GM12891 (cell line): ENCODE data around the gene MARCHF3.
A peak's percentile ranks its signal among the peaks of the same experiment; 100 is the strongest.

ENCODE experiments used
- DNase-seq: peaks from one replicate; pipeline ENCODE4 v3.0.0; 2011; ENCODE audit warnings: low spot score; ENCODE audit not compliant: insufficient read length
- FAIRE-seq: peaks from 2 replicates; lab custom pipeline; 2011; peaks lifted over from hg19 to GRCh38; lab: Jason Lieb, UNC
- PAX5 ChIP-seq: IDR thresholded peaks from 2 replicates; pipeline ENCODE4 v1.6.1; 2011; ENCODE audit warnings: low read length, moderate library complexity, mild to moderate bottlenecking; ENCODE audit not compliant: insufficient read depth, severe bottlenecking
- POLR2A ChIP-seq: IDR thresholded peaks from 2 replicates; pipeline ENCODE4 v1.6.1; 2011; ENCODE audit warnings: low read depth, low read length, control low read depth
- POLR2AphosphoS5 ChIP-seq: IDR thresholded peaks from 2 replicates; pipeline ENCODE4 v1.6.1; 2011; ENCODE audit warnings: low read depth, low read length, control low read depth
- POU2F2 ChIP-seq: IDR thresholded peaks from 2 replicates; pipeline ENCODE4 v1.6.1; 2011; ENCODE audit warnings: low read depth, mild to moderate bottlenecking, control low read depth, low read length, moderate library complexity
- SPI1 ChIP-seq: IDR thresholded peaks from 2 replicates; pipeline ENCODE4 v1.6.1; 2011; ENCODE audit warnings: low read depth, low read length, control low read depth
- TAF1 ChIP-seq: IDR thresholded peaks from 2 replicates; pipeline ENCODE4 v1.6.1; 2011; ENCODE audit warnings: low read depth, low read length, control low read depth

Gene MARCHF3

GRCh38 chr5:126927429-126927828 is 102.9 kb downstream of the MARCHF3 start:
- FAIRE-seq (no peak), DNase-seq (no peak)
- TF ChIP-seq TAF1 (no peak), SPI1 (no peak), POU2F2 (no peak)

GRCh38 chr5:126926187-126926586 is 104.2 kb downstream of the MARCHF3 start:
- TF ChIP-seq POLR2AphosphoS5 (no peak), SPI1 (no peak), POU2F2 (no peak), PAX5 (no peak), POLR2A (no peak), TAF1 (no peak)
- DNase-seq, result no peak
- no peak for FAIRE-seq

- FAIRE-seq (no peak), DNase-seq (no peak)
- TF ChIP-seq POU2F2, result no peak
- TF ChIP-seq POLR2A, result no peak
- TF ChIP-seq POLR2AphosphoS5, result no peak
- no peak for TF ChIP-seq TAF1
- TF ChIP-seq PAX5, result no peak
- TF ChIP-seq SPI1, result no peak
Observed at GRCh38 chr5:126925482-126925881, 104.9 kb downstream of the MARCHF3 start.

GRCh38 chr5:126924331-126925033 is 105.9 kb downstream of the MARCHF3 start:
- FAIRE-seq, result no peak
- no peak for DNase-seq
- TF ChIP-seq POU2F2, result no peak
- no peak for TF ChIP-seq POLR2A
- no peak for TF ChIP-seq POLR2AphosphoS5
- TF ChIP-seq TAF1, result no peak
- TF ChIP-seq PAX5, result no peak
- no peak for TF ChIP-seq SPI1

DNA sequence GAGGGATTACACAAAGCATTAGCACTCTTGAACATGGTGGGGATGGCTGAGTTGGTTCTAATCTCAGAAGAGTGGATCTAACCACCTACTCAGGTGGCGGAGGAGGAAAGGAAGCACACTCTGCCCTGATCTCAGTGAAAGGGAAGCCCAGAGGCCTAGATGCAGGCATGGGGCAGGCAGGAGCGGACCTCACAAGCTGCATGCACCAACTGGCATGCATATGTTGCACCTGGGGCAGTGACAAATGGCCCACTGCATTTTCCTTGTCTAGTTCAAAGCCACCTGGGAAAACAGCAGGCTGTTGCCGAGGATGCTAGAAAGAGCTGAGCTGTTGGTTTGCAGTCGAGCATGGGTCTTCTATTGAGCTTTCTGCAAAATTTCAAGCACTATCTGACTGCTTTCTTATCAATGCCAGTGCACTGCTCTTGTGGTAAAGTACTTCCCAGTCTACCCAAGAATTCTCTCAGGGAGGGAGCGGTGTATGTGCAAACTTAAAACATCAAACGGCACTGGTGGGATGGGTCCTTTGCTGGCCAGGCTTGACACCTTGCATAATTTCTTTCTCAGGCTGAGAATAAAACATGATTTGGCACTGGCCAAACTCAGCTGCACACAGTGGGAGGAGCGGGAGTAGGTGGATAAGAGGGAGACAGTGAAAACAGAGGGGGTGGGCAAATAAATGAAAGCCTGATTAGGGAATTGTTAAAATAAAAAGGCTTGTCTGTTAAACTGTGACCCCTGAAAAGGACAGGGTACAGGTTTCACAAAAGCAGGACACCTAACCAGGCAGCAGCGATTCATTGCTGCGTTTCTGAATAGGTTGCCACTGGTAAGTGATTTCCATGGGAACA is 108.9 kb downstream of the MARCHF3 start:
- no peak for DNase-seq
- no peak for TF ChIP-seq SPI1
- no peak for TF ChIP-seq PAX5
- no peak for TF ChIP-seq POLR2AphosphoS5
- TF ChIP-seq POU2F2, result no peak
- no peak for TF ChIP-seq POLR2A
- no peak for TF ChIP-seq TAF1
- FAIRE-seq, result no peak

- TF ChIP-seq POLR2A (no peak), PAX5 (no peak), POU2F2 (no peak), TAF1 (no peak), SPI1 (no peak), POLR2AphosphoS5 (no peak)
- DNase-seq, result no peak
- FAIRE-seq, result no peak
Observed at GRCh38 chr5:126920291-126920690, 110.1 kb downstream of the MARCHF3 start.

- FAIRE-seq, result no peak
- no peak for DNase-seq
- TF ChIP-seq POU2F2, result no peak
Observed at GRCh38 chr5:126919566-126919965, 110.8 kb downstream of the MARCHF3 start.

GRCh38 chr5:126918615-126918957 is 111.8 kb downstream of the MARCHF3 start:
- FAIRE-seq (no peak), DNase-seq (no peak)
- TF ChIP-seq POLR2A, result no peak
- TF ChIP-seq SPI1, result no peak
- TF ChIP-seq POU2F2, result no peak
- no peak for TF ChIP-seq POLR2AphosphoS5
- no peak for TF ChIP-seq PAX5
- TF ChIP-seq TAF1, result no peak

- DNase-seq (no peak), FAIRE-seq (peak; percentile 58)
Observed at GRCh38 chr5:126917918-126918614, 112.3 kb downstream of the MARCHF3 start.

More at GRCh38 chr5:126917918-126918614, 112.3 kb downstream of the MARCHF3 start:
- no peak for TF ChIP-seq POLR2A
- TF ChIP-seq TAF1, result no peak
- TF ChIP-seq POLR2AphosphoS5, result no peak
- TF ChIP-seq PAX5, result no peak
- no peak for TF ChIP-seq POU2F2
- TF ChIP-seq SPI1, result no peak
